B cell (primary cell): Measurements from ENCODE around the gene NBPF4. TPM values are rescaled to one million over a fixed set of nuclear protein-coding genes. Genes with fewer than 3 reads are reported as not detected.

ENCODE experiments used
- ATAC-seq: fragments of 200-7000 bp; cut with Tn5 transposase; one replicate; pipeline ENCODE4 v1.10.0; 2021; ENCODE audit warnings: low read depth, mild to moderate bottlenecking, moderate number of reproducible peaks, moderate library complexity
- CTCF ChIA-PET: fragments of 350-600 bp; sonication (Branson Sonifier 250); formaldehyde crosslinking; loops from one replicate; lab custom pipeline; 2021; ENCODE audit warnings: antibody characterized with exemption, inconsistent platforms; lab: Charles Lee
- POLR2A ChIA-PET: fragments of 350-600 bp; sonication (Branson Sonifier 250); formaldehyde crosslinking; loops from one replicate; lab custom pipeline; 2021; ENCODE audit warnings: antibody characterized with exemption; lab: Charles Lee
- DNase-seq: peaks from one replicate; pipeline ENCODE4 v3.0.0; 2013
- H2AFZ ChIP-seq: 2 replicates; pipeline ENCODE4 v1.6.1; 2012; ENCODE audit warnings: mild to moderate bottlenecking, low read depth, low read length; ENCODE audit not compliant: insufficient read depth, poor library complexity, severe bottlenecking
- H3K27ac ChIP-seq, 2 donors: 1 replicate in 1 of 2; 2 replicates in 1 of 2; pipeline ENCODE4 v1.5.1; 2012 to 2013; ENCODE audit warnings: low read length in 2 of 2, mild to moderate bottlenecking in 2 of 2, moderate library complexity in 1 of 2
- H3K27me3 ChIP-seq, 4 experiments: fragments of 200-600 bp in 1 of 4; sonication (generic) in 1 of 4; replicated peaks in 1 of 4; 1 replicate in 2 of 4; 2 replicates in 2 of 4; pipeline versions ENCODE4 v1.6.1 to v1.7.0; 2013 to 2016; ENCODE audit warnings: low read length in 3 of 4, mild to moderate bottlenecking in 2 of 4, mixed read lengths in 1 of 4, moderate library complexity in 1 of 4; ENCODE audit not compliant: insufficient read depth in 4 of 4, control insufficient read depth in 3 of 4; ENCODE audit errors: control extremely low read depth in 1 of 4
- H3K36me3 ChIP-seq, 2 experiments: replicated peaks in 1 of 2; 1 replicate in 1 of 2; 2 replicates in 1 of 2; pipeline versions ENCODE4 v1.6.1 to v1.7.1; 2013; ENCODE audit warnings: low read length in 1 of 2; ENCODE audit not compliant: insufficient read depth in 2 of 2, control insufficient read depth in 1 of 2; ENCODE audit errors: control extremely low read depth in 1 of 2, extremely low read depth in 1 of 2
- H3K4me1 ChIP-seq, 2 donors: fragments of 200-600 bp in 1 of 2; sonication (generic) in 1 of 2; 1 replicate in 1 of 2; 2 replicates in 1 of 2; pipeline versions ENCODE4 v1.5.1 to v1.6.1; 2013 to 2017; ENCODE audit warnings: low read length in 2 of 2; ENCODE audit not compliant: control insufficient read depth in 2 of 2, insufficient read depth in 2 of 2
- H3K4me2 ChIP-seq: replicated peaks from 2 replicates; pipeline ENCODE3; 2012; ENCODE audit warnings: mild to moderate bottlenecking, low read depth, low read length; ENCODE audit not compliant: poor library complexity, severe bottlenecking
- H3K4me3 ChIP-seq, 5 experiments: fragments of 200-600 bp in 1 of 5; sonication (generic) in 1 of 5; 1 replicate in 3 of 5; 2 replicates in 2 of 5; pipeline versions ENCODE4 v1.5.1 to v1.7.0; 2011 to 2016; ENCODE audit warnings: low read length in 4 of 5, mild to moderate bottlenecking in 4 of 5, low read depth in 2 of 5, control low read depth in 1 of 5, moderate library complexity in 1 of 5; ENCODE audit not compliant: insufficient read depth in 1 of 5; ENCODE audit errors: control extremely low read depth in 1 of 5, extremely low read depth in 1 of 5
- H3K79me2 ChIP-seq: fragments of 200-600 bp; sonication (generic); one replicate; pipeline ENCODE4 v1.6.0; 2016; ENCODE audit warnings: low read length; ENCODE audit not compliant: control insufficient read depth, insufficient read depth
- H3K9ac ChIP-seq: fragments of 200-600 bp; sonication (generic); 2 replicates; pipeline ENCODE4 v1.6.1; 2017; ENCODE audit warnings: mild to moderate bottlenecking, low read length, moderate library complexity
- H3K9me3 ChIP-seq, 3 donors: one replicate each; pipeline versions ENCODE4 v1.6.1 to v1.7.1; 2013; ENCODE audit warnings: low read length in 2 of 3; ENCODE audit not compliant: control insufficient read depth in 2 of 3, insufficient read depth in 1 of 3; ENCODE audit errors: control extremely low read depth in 1 of 3
- H4K20me1 ChIP-seq: 2 replicates; pipeline ENCODE4 v1.6.0; 2012; ENCODE audit warnings: mild to moderate bottlenecking, low read length; ENCODE audit not compliant: insufficient read depth, control insufficient read depth, poor library complexity, severe bottlenecking
- H3K27ac Mint-ChIP-seq: one replicate; pipeline ENCODE4 v1.8.0; 2021; ENCODE audit warnings: mixed read lengths
- H3K27me3 Mint-ChIP-seq: one replicate; pipeline ENCODE4 v1.8.0; 2021; ENCODE audit warnings: mixed read lengths
- H3K4me1 Mint-ChIP-seq: one replicate; pipeline ENCODE4 v1.8.0; 2021; ENCODE audit warnings: mixed read lengths
- H3K4me3 Mint-ChIP-seq: one replicate; pipeline ENCODE4 v1.8.0; 2021; ENCODE audit warnings: mixed read lengths
- H3K9me3 Mint-ChIP-seq: one replicate; pipeline ENCODE4 v1.8.0; 2022; ENCODE audit warnings: mixed read lengths; ENCODE audit not compliant: insufficient read depth
- EZH2 ChIP-seq: IDR thresholded peaks from 2 replicates; pipeline ENCODE4 v1.6.1; 2012; ENCODE audit warnings: borderline replicate concordance, low read depth, mild to moderate bottlenecking, moderate library complexity, low read length; ENCODE audit not compliant: insufficient read depth, poor library complexity, severe bottlenecking
- WGBS: methylation state at CpG from one replicate; pipeline ENCODE4 v1.1.5; 2013; ENCODE audit warnings: missing lambda C conversion rate; ENCODE audit not compliant: insufficient coverage; 5-methylcytosine and 5-hydroxymethylcytosine counted together
- intact Hi-C: fragments of 100-400 bp; cut with micrococcal nuclease; formaldehyde crosslinking; loops from one replicate; pipeline ENCODE4 v1.10.0; 2022
- polyA plus RNA-seq: library from polyadenylated mRNA; depleted of rRNA; stranded (reverse); fragments of >200 nt; gene quantifications from 2 replicates; pipeline ENCODE4 v1.2.3, GENCODE V29; 2012
- total RNA-seq, 2 donors: library from RNA; stranded (reverse); fragments of 120-200 nt in 1 of 2; gene quantifications; 1 replicate in 1 of 2; 2 replicates in 1 of 2; pipeline versions ENCODE4 v1.2.3 to v1.2.4, GENCODE V29; 2013 to 2022
- TF ChIP-seq, protein P1 (sequence below): fragments of 200-600 bp; IDR thresholded peaks from one replicate; pipeline ENCODE4 v1.8.0; 2022; ENCODE audit warnings: antibody characterized with exemption, mild to moderate bottlenecking

NBPF4 gene
- total and polyA plus RNA-seq, 2 donors (not counting 1 experiment from before 2014, with no cell fraction given): 0.04 TPM; not detected in 1

GRCh38 chr1:108201687-108202086, 42.2 kb downstream of the NBPF4 start:
- POLR2A ChIA-PET: interaction anchor here (0.5 kb wide), 1 partner anchor 1454 kb away, joined by 3 read pairs; the partner anchor contains the start of gene GSTM4
- DNase-seq: no peak
- Histone ChIP-seq H3K4me2 (no peak overlapping the region), H3K27ac (no peak overlapping the region), H3K9me3 (no peaks in the 10 kb centered on the region), H3K36me3 (no peaks in the 10 kb centered on the region), H4K20me1 (peaks cover 6% of the 10 kb centered on the region), H3K4me3 (no peak overlapping the region), H3K4me1 (peaks cover 13 to 16% of the 10 kb centered on the region in 2 donors), H3K9ac (no peak overlapping the region), H3K27me3 (no peaks in the 10 kb centered on the region), H2AFZ (peak overlapping the region; percentile 91), H3K79me2 (peaks cover 24% of the 10 kb centered on the region)
- Mint-ChIP-seq H3K27ac (no peak overlapping the region), H3K4me1 (peaks cover 30% of the 10 kb centered on the region), H3K4me3 (no peak overlapping the region), H3K27me3 (peaks cover 4% of the 10 kb centered on the region), H3K9me3 (peaks cover 2% of the 10 kb centered on the region)
- TF ChIP-seq, protein P1, sequence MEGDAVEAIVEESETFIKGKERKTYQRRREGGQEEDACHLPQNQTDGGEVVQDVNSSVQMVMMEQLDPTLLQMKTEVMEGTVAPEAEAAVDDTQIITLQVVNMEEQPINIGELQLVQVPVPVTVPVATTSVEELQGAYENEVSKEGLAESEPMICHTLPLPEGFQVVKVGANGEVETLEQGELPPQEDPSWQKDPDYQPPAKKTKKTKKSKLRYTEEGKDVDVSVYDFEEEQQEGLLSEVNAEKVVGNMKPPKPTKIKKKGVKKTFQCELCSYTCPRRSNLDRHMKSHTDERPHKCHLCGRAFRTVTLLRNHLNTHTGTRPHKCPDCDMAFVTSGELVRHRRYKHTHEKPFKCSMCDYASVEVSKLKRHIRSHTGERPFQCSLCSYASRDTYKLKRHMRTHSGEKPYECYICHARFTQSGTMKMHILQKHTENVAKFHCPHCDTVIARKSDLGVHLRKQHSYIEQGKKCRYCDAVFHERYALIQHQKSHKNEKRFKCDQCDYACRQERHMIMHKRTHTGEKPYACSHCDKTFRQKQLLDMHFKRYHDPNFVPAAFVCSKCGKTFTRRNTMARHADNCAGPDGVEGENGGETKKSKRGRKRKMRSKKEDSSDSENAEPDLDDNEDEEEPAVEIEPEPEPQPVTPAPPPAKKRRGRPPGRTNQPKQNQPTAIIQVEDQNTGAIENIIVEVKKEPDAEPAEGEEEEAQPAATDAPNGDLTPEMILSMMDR: no peak
- TF ChIP-seq EZH2: no peak
- no peak for ATAC-seq
- intact Hi-C loops: loop anchor here (5.0 kb wide), 3 partner anchors 74 to 461 kb away; partner anchors contain the start of gene HENMT1
- CTCF ChIA-PET: interaction anchor here (1.4 kb wide), 1 partner anchor 311 kb away, joined by 4 read pairs; no protein-coding TSS in a partner anchor
- WGBS: no CpG with 5 or more reads among the region's 5 CpGs

DNA sequence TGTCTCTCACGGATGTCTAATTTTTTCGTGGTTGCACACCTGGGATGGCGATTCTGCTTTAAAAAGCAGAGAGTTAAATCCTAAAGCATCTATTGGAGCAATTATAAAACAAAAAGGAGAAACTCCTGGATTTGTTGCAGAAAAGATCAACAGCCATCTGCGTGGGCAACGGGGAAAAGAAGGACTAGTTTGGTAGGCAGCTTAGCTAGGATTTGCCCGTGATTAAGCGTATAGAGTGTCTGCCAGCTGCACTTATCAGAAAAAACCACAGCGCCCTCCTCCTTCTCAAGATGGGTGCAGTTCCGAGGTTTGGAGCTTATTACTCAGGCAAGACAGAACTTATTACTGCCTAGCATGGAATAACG, 43.2 kb downstream of the NBPF4 start:
- peak; percentile 72 for DNase-seq
- WGBS: 0% methylated on average over 5 of the region's 10 CpGs
- H3K27me3 ChIP-seq: no peaks in the 10 kb centered on the region
- H3K9me3 ChIP-seq: no peaks in the 10 kb centered on the region
- H3K27ac ChIP-seq: peak overlapping the region; percentile 48 to 71
- H3K36me3 ChIP-seq: no peaks in the 10 kb centered on the region
- H4K20me1 ChIP-seq: peaks cover 6% of the 10 kb centered on the region
- H3K4me1 Mint-ChIP-seq: peaks cover 32% of the 10 kb centered on the region
- peak overlapping the region; percentile 85 for H3K9ac ChIP-seq
- H3K4me1 ChIP-seq: peaks cover 13 to 16% of the 10 kb centered on the region in 2 donors
- ChIA-PET POLR2A (interaction anchor here (1.1 to 1.6 kb wide), 3 partner anchors 461 to 900 kb away, joined by 3 to 6 read pairs (median 6); partner anchors contain the start of genes HENMT1 and PRPF38B), CTCF (interaction anchor here (0.6 to 2.0 kb wide), 11 partner anchors 11 to 492 kb away, joined by 3 to 17 read pairs (median 4); partner anchors contain the start of genes EEIG2 and PRPF38B)
- peak overlapping the region; percentile 73 to 96 (median 86) for H3K4me3 ChIP-seq
- H3K79me2 ChIP-seq: peaks cover 24% of the 10 kb centered on the region
- intact Hi-C loops: loop anchor here (1.0 to 5.0 kb wide), 4 partner anchors 73 to 492 kb away; partner anchors contain the start of genes HENMT1 and PRPF38B
- H3K27me3 Mint-ChIP-seq: no peaks in the 10 kb centered on the region
- peak overlapping the region; percentile 89 for H3K4me2 ChIP-seq
- ATAC-seq: peak; percentile 25
- peaks cover 2% of the 10 kb centered on the region for H3K9me3 Mint-ChIP-seq
- no peak for TF ChIP-seq EZH2
- TF ChIP-seq, protein P1: peak; percentile 10
- H3K27ac Mint-ChIP-seq: peak overlapping the region; percentile 92
- peak overlapping the region; percentile 93 for H3K4me3 Mint-ChIP-seq
- H2AFZ ChIP-seq: peak overlapping the region; percentile 91
